TTC549 (cell line): Measurements from ENCODE around the gene KRTAP10-4.
"Not testable (repeated sequence)": the region's sequence is repeated elsewhere in the genome, so short reads cannot be mapped to it uniquely, and the experiment has no call there.

ENCODE experiments used
- FAIRE-seq: peaks from 2 replicates; lab custom pipeline; 2012; peaks lifted over from hg19 to GRCh38; lab: Jason Lieb, UNC

The KRTAP10-4 gene

GRCh38 chr21:44534688-44535087, 38.8 kb upstream of the KRTAP10-4 start:
- FAIRE-seq, result no peak

- FAIRE-seq, result no peak
Observed at GRCh38 chr21:44535963-44536362, 37.6 kb upstream of the KRTAP10-4 start.

GRCh38 chr21:44537930-44538911, 35.3 kb upstream of the KRTAP10-4 start:
- FAIRE-seq, result no peak

GRCh38 chr21:44539046-44539445, 34.5 kb upstream of the KRTAP10-4 start:
- no peak for FAIRE-seq

- no peak for FAIRE-seq
Observed at GRCh38 chr21:44539991-44540666, 33.4 kb upstream of the KRTAP10-4 start, which contains the start of gene KRTAP10-1. KRTAP10-1 (minus strand) TSS chr21:44540195; CDS start chr21:44540150, 45 bp downstream.

- FAIRE-seq, result no peak
Observed at GRCh38 chr21:44540741-44541288, 32.7 kb upstream of the KRTAP10-4 start.

- no peak for FAIRE-seq
Observed at GRCh38 chr21:44542716-44543115, 30.8 kb upstream of the KRTAP10-4 start.

GRCh38 chr21:44544566-44544965, 29.0 kb upstream of the KRTAP10-4 start:
- no peak for FAIRE-seq

- FAIRE-seq, result no peak
Observed at GRCh38 chr21:44547656-44548331, 25.7 kb upstream of the KRTAP10-4 start.

GRCh38 chr21:44548381-44548780, 25.1 kb upstream of the KRTAP10-4 start:
- FAIRE-seq, result no peak

GRCh38 chr21:44548922-44549321, 24.6 kb upstream of the KRTAP10-4 start:
- FAIRE-seq, result no peak

GRCh38 chr21:44549525-44550211, 23.9 kb upstream of the KRTAP10-4 start:
- FAIRE-seq, result no peak

GRCh38 chr21:44550285-44550684, 23.2 kb upstream of the KRTAP10-4 start:
- FAIRE-seq, result not testable (repeated sequence)

GRCh38 chr21:44550807-44551206, 22.7 kb upstream of the KRTAP10-4 start:
- FAIRE-seq, result no peak

- no peak for FAIRE-seq
Observed at GRCh38 chr21:44551340-44551961, 22.1 kb upstream of the KRTAP10-4 start, which contains the start of gene KRTAP10-2. KRTAP10-2 (minus strand) TSS chr21:44551505; CDS start chr21:44551458, 47 bp downstream.

- FAIRE-seq, result no peak
Observed at GRCh38 chr21:44552136-44552535, 21.4 kb upstream of the KRTAP10-4 start.

- no peak for FAIRE-seq
Observed at GRCh38 chr21:44552681-44553080, 20.8 kb upstream of the KRTAP10-4 start.

- FAIRE-seq, result no peak
Observed at GRCh38 chr21:44555200-44555875, 18.2 kb upstream of the KRTAP10-4 start.

- FAIRE-seq, result no peak
Observed at GRCh38 chr21:44556879-44557278, 16.6 kb upstream of the KRTAP10-4 start.
